ENCODE results near the gene LRRC7. TPM values are rescaled to one million over a fixed set of nuclear protein-coding genes. Genes with fewer than 3 reads are reported as not detected.

The LRRC7 gene
- total and polyA plus RNA-seq, 2 of the 8 experiments (the other 6 are each of a cell fraction or from before 2014, with no cell fraction given) = 0.03 to 0.17 TPM

- Histone ChIP-seq H2AFZ (ENCODE audit: low read length) (peak overlapping the region; percentile 76), H3K23me2 (ENCODE audit: low read depth, low read length) (no peaks in the 10 kb centered on the region)
- POLR2A ChIA-PET (ENCODE audit: partially characterized antibody) = no interaction called here
- TF ChIP-seq NANOG (IDR thresholded peaks at IDR 0.05; ENCODE audit: insufficient read depth, low read depth, low read length, poor library complexity, severe bottlenecking) (no peak), RNF2 (IDR thresholded peaks at IDR 0.05; ENCODE audit: borderline replicate concordance, low read depth, low read length, missing control alignments, poor library complexity, severe bottlenecking) (no peak), TBP (IDR thresholded peaks at IDR 0.05; ENCODE audit: low read depth, low read length) (no peak), MAX (IDR thresholded peaks at IDR 0.05) (no peak), SIN3A (conservative IDR thresholded peaks at IDR 0.05 in 1 of 2, IDR thresholded peaks at IDR 0.05 in 1 of 2; ENCODE audit: low read depth in 1 of 2, low read length in 2 of 2) (no peak), BACH1 (IDR thresholded peaks at IDR 0.05; ENCODE audit: low read length) (no peak), PHF8 (conservative IDR thresholded peaks at IDR 0.05; ENCODE audit: low read depth, low read length) (no peak), ZNF274 (IDR thresholded peaks at IDR 0.05; ENCODE audit: borderline replicate concordance, extremely low read depth, low read length) (no peak), SP1 (IDR thresholded peaks at IDR 0.05; ENCODE audit: low read depth, low read length) (no peak), POLR2AphosphoS5 (IDR thresholded peaks at IDR 0.05; ENCODE audit: low read depth, low read length) (no peak), SAP30 (IDR thresholded peaks at IDR 0.05; ENCODE audit: insufficient read depth, insufficient replicate concordance, low read length) (no peak), KDM1A (IDR thresholded peaks at IDR 0.05; ENCODE audit: borderline replicate concordance, low read length) (no peak), SRF (IDR thresholded peaks at IDR 0.05; ENCODE audit: low read depth, low read length) (no peak), GTF2F1 (IDR thresholded peaks at IDR 0.05; ENCODE audit: borderline replicate concordance, low read depth, low read length) (no peak)
Measured at GRCh38 chr1:70038025-70038424, 470.3 kb downstream of the LRRC7 start.

More at GRCh38 chr1:70038025-70038424, 470.3 kb downstream of the LRRC7 start:
- Histone ChIP-seq H2BK20ac (ENCODE audit: low read length) (no peak overlapping the region), H3K27ac (ENCODE audit: low read depth, low read length) (no peak overlapping the region), H3K9me3 (ENCODE audit: insufficient read depth in 2 of 2, low read depth in 1 of 2, low read length in 1 of 2) (no peaks in the 10 kb centered on the region), H3K79me2 (ENCODE audit: control insufficient read depth in 1 of 2, insufficient read depth in 2 of 2, low read length in 2 of 2) (no peaks in the 10 kb centered on the region), H3K56ac (replicated peaks; ENCODE audit: insufficient read length, low read depth, low read length) (no peak overlapping the region), H3K4ac (replicated peaks; ENCODE audit: insufficient read length, low read depth, low read length) (no peak overlapping the region), H4K8ac (ENCODE audit: extremely low read depth, insufficient read depth, low read length) (no peak overlapping the region), H3K9ac (replicated peaks in 1 of 4; ENCODE audit: extremely low read depth in 1 of 4, low read depth in 3 of 4, low read length in 3 of 4) (no peak overlapping the region), H2BK5ac (ENCODE audit: low read depth, low read length) (no peak overlapping the region), H3K79me1 (ENCODE audit: low read depth, low read length) (no peaks in the 10 kb centered on the region), H2BK12ac (ENCODE audit: low read depth, low read length) (peak overlapping the region; percentile 3; the same call in 1 of the 2 replicates), H4K20me1 (replicated peaks in 1 of 2; ENCODE audit: control insufficient read depth in 1 of 2, insufficient read depth in 2 of 2, low read length in 2 of 2) (no peaks in the 10 kb centered on the region), H3K27me3 (replicated peaks in 1 of 4; ENCODE audit: control insufficient read depth in 3 of 4, extremely low read depth in 1 of 4, insufficient read depth in 3 of 4, low read length in 3 of 4) (no peaks in the 10 kb centered on the region), H3K4me2 (ENCODE audit: insufficient read depth in 1 of 2, low read depth in 2 of 2, low read length in 2 of 2) (no peak overlapping the region), H4K5ac (ENCODE audit: insufficient read length, low read depth, low read length) (no peak overlapping the region), H2AK5ac (ENCODE audit: low read depth, low read length) (no peak overlapping the region), H2BK15ac (ENCODE audit: low read length) (no peak overlapping the region), H3K4me1 (replicated peaks in 1 of 4; ENCODE audit: control insufficient read depth in 3 of 4, insufficient read depth in 4 of 4, low read length in 3 of 4) (no peaks in the 10 kb centered on the region), H3K23ac (ENCODE audit: insufficient read length) (no peak overlapping the region), H3K36me3 (ENCODE audit: control insufficient read depth in 2 of 4, insufficient read depth in 4 of 4, low read length in 3 of 4) (no peaks in the 10 kb centered on the region), H3K18ac (ENCODE audit: extremely low read depth, low read length) (no peak overlapping the region), H2BK120ac (replicated peaks; ENCODE audit: low read depth, low read length) (no peak overlapping the region), H4K91ac (replicated peaks; ENCODE audit: insufficient read length, low read length) (no peak overlapping the region), H3K4me3 (ENCODE audit: extremely low read depth in 1 of 4, insufficient read depth in 2 of 4, low read depth in 3 of 4, low read length in 4 of 4) (no peak overlapping the region), H3K14ac (ENCODE audit: insufficient read length) (no peak overlapping the region)
- CTCF ChIA-PET (ENCODE audit: partially characterized antibody) = no interaction called here
- no peak for FAIRE-seq
- no peak for DNase-seq (ENCODE audit: low read depth in 1 of 2, low spot score in 2 of 2)
- 86% methylated on average over 10 of the region's 10 CpGs; no CpG with 5 or more reads in 1 of the 2 experiments for WGBS, 2 experiments (ENCODE audit: extremely low coverage in 1 of 2, insufficient coverage in 1 of 2, insufficient read length in 1 of 2, insufficient replicate concordance in 2 of 2, low coverage in 1 of 2, low lambda C conversion rate in 2 of 2, missing lambda C conversion rate in 1 of 2)
